Measurements from ENCODE around the gene AGMAT. TPM values are rescaled to one million over a fixed set of nuclear protein-coding genes. Genes with fewer than 3 reads are reported as not detected.
"Not testable (repeated sequence)": the region's sequence is repeated elsewhere in the genome, so short reads cannot be mapped to it uniquely, and the experiment has no call there.

Gene AGMAT
- total and polyA plus RNA-seq, 2 of the 4 experiments (the other 2 are of a cell fraction), result 0.18 to 0.26 TPM

DNA sequence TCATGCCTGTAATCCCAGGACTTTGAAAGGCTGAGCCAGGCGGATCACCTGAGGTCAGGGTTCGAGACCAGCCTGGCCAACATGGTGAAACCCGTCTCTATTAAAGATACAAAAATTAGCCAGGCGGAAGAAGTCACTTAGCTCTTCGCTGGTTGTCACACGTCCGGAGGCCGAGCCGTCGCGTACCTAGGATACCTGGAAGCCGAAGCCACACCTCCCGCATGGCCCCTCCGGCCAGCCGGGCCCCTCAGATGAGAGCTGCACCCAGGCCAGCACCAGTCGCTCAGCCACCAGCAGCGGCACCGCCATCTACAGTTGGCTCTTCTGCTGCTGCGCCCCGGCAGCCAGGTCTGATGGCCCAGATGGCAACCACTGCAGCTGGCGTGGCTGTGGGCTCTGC lies 19.5 kb upstream of the AGMAT start:
- H3K18ac ChIP-seq (ENCODE audit: low read depth, low read length); H3K4me3 ChIP-seq (ENCODE audit: insufficient read depth, low read depth, low read length); H3K79me1 ChIP-seq (ENCODE audit: low read depth in 1 of 2, low read length in 2 of 2); BruUV-seq (replicated peaks); H3K4me1 ChIP-seq (ENCODE audit: control insufficient read depth, insufficient read depth, low read length); H3K9me1 ChIP-seq (ENCODE audit: insufficient read depth, low read length); H4K91ac ChIP-seq (ENCODE audit: insufficient read depth, low read depth, low read length); H3K27me3 ChIP-seq (ENCODE audit: control insufficient read depth, insufficient read depth, low read length); H4K5ac ChIP-seq (ENCODE audit: low read depth, low read length); H4K20me1 ChIP-seq (ENCODE audit: insufficient read depth, low read length); H2BK5ac ChIP-seq (ENCODE audit: low read depth, low read length, poor library complexity, severe bottlenecking); H3K56ac ChIP-seq (ENCODE audit: extremely low read depth, insufficient read depth, low read length); in situ Hi-C loops (cut with MboI; ENCODE audit: low sequenced_read_pairs); H4K8ac ChIP-seq (ENCODE audit: low read depth in 2 of 2, low read length in 2 of 2); H3K36me3 ChIP-seq (ENCODE audit: control insufficient read depth, insufficient read depth, low read length); dilution Hi-C loops (cut with HindIII; ENCODE audit: low sequenced_read_pairs, unreplicated experiment); H3K23ac ChIP-seq (ENCODE audit: low read depth, low read length); H3K4ac ChIP-seq (ENCODE audit: low read depth, low read length); DNase-seq; H3K27ac ChIP-seq (ENCODE audit: insufficient read depth, low read length); intact Hi-C loops (cut with micrococcal nuclease); H3K9me3 ChIP-seq (ENCODE audit: control insufficient read depth, insufficient read depth, low read length); H2AFZ ChIP-seq (replicated peaks; ENCODE audit: low read length, poor library complexity); H3K4me2 ChIP-seq (ENCODE audit: low read depth, low read length); ATAC-seq (ENCODE audit: low read depth); H3K14ac ChIP-seq (replicated peaks; ENCODE audit: low read depth, low read length); H2BK20ac ChIP-seq (ENCODE audit: low read depth, low read length); H3K9ac ChIP-seq (ENCODE audit: low read depth, low read length); H2BK120ac ChIP-seq (ENCODE audit: low read depth, low read length); POLR2A ChIA-PET (ENCODE audit: unreplicated experiment); H2AK9ac ChIP-seq (replicated peaks; ENCODE audit: low read depth, low read length, poor library complexity); H2AK5ac ChIP-seq (ENCODE audit: low read depth, low read length); H2BK15ac ChIP-seq (ENCODE audit: low read depth, low read length): not testable (repeated sequence)
- WGBS, 2 experiments (ENCODE audit: extremely low coverage in 2 of 2, insufficient read length in 1 of 2), result 90% methylated on average over 11 of the region's 21 CpGs; no CpG with 5 or more reads in 1 of the 2 experiments
- CTCF ChIA-PET, result interaction anchor here (1.2 kb wide), 1 partner anchor 14 kb away, joined by 3 read pairs; no protein-coding TSS in a partner anchor

DNA sequence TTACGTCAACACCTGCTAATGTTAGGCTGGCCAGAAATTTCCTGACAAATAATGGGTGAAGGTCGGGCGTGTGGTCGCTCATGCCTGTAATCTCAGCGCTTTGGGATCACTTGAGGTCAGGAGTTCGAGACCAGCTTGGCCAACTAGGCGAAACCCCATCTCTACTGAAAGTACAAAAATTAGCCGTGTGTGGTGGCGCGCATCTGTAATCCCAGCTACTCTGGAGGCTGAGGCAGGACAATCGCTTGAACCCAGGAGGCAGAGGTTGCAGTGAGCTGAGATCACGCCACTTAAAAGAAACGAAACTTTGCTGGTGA lies 19.1 kb upstream of the AGMAT start:
- peak overlapping the region; percentile 50 for H3K4me3 ChIP-seq (ENCODE audit: insufficient read depth, low read depth, low read length)
- peak overlapping the region; percentile 36 for H3K27ac ChIP-seq (ENCODE audit: insufficient read depth, low read length)
- H4K20me1 ChIP-seq (ENCODE audit: insufficient read depth, low read length); H3K79me1 ChIP-seq (ENCODE audit: low read depth in 1 of 2, low read length in 2 of 2); H3K4me1 ChIP-seq (ENCODE audit: control insufficient read depth, insufficient read depth, low read length); H3K9me1 ChIP-seq (ENCODE audit: insufficient read depth, low read length); intact Hi-C loops (cut with micrococcal nuclease); H3K36me3 ChIP-seq (ENCODE audit: control insufficient read depth, insufficient read depth, low read length); DNase-seq; H2BK120ac ChIP-seq (ENCODE audit: low read depth, low read length); H3K9ac ChIP-seq (ENCODE audit: low read depth, low read length); H2AK5ac ChIP-seq (ENCODE audit: low read depth, low read length); H3K9me3 ChIP-seq (ENCODE audit: control insufficient read depth, insufficient read depth, low read length); H2BK20ac ChIP-seq (ENCODE audit: low read depth, low read length); BruUV-seq (replicated peaks); dilution Hi-C loops (cut with HindIII; ENCODE audit: low sequenced_read_pairs, unreplicated experiment); ATAC-seq (ENCODE audit: low read depth); H3K56ac ChIP-seq (ENCODE audit: extremely low read depth, insufficient read depth, low read length); H3K27me3 ChIP-seq (ENCODE audit: control insufficient read depth, insufficient read depth, low read length); in situ Hi-C loops (cut with MboI; ENCODE audit: low sequenced_read_pairs): not testable (repeated sequence)
- H2AFZ ChIP-seq (replicated peaks; ENCODE audit: low read length, poor library complexity), result peak overlapping the region; percentile 98
- ChIA-PET POLR2A (ENCODE audit: unreplicated experiment) (interaction anchor here (1.0 kb wide), 1 partner anchor 23 kb away, joined by 3 read pairs; no protein-coding TSS in a partner anchor), CTCF (interaction anchor here (1.2 kb wide), 1 partner anchor 14 kb away, joined by 3 read pairs; no protein-coding TSS in a partner anchor)
- WGBS, 2 experiments (ENCODE audit: extremely low coverage in 2 of 2, insufficient read length in 1 of 2), result 59% methylated on average over 9 of the region's 13 CpGs; no CpG with 5 or more reads in 1 of the 2 experiments
- peak overlapping the region; percentile 83 for H4K91ac ChIP-seq (ENCODE audit: insufficient read depth, low read depth, low read length)
- peak overlapping the region; percentile 21 for H2BK5ac ChIP-seq (ENCODE audit: low read depth, low read length, poor library complexity, severe bottlenecking)
- H3K23ac ChIP-seq (ENCODE audit: low read depth, low read length), result peak overlapping the region; percentile 57
- peak overlapping the region; percentile 94 to 95 for H4K8ac ChIP-seq (ENCODE audit: low read depth in 2 of 2, low read length in 2 of 2)
- H3K18ac ChIP-seq (ENCODE audit: low read depth, low read length), result peak overlapping the region; percentile 21; the same call in 1 of the 2 replicates
- H3K14ac ChIP-seq (replicated peaks; ENCODE audit: low read depth, low read length), result peak overlapping the region; percentile 88
- H2BK15ac ChIP-seq (ENCODE audit: low read depth, low read length), result 0 out of 3 replicates have a peak overlapping the region, but pooled peaks have one; percentile 36
- H2AK9ac ChIP-seq (replicated peaks; ENCODE audit: low read depth, low read length, poor library complexity), result peak overlapping the region; percentile 77
- H4K5ac ChIP-seq (ENCODE audit: low read depth, low read length), result peak overlapping the region; percentile 81
- peak overlapping the region; percentile 59 for H3K4ac ChIP-seq (ENCODE audit: low read depth, low read length)
- peak overlapping the region; percentile 84 for H3K4me2 ChIP-seq (ENCODE audit: low read depth, low read length)

All from IMR-90 (cell line).